Lung microvascular endothelial cell (primary cell): ENCODE data around the gene BLMH. TPM values are rescaled to one million over a fixed set of nuclear protein-coding genes. Genes with fewer than 3 reads are reported as not detected.
"Not testable (repeated sequence)": the region's sequence is repeated elsewhere in the genome, so short reads cannot be mapped to it uniquely, and the experiment has no call there.

Source experiments
- DNase-seq, 2 donors: peaks; one replicate each; pipeline versions ENCODE4 v3.0.0 to v3.0.0-alpha.2; 2010; ENCODE audit warnings: low read depth in 2 of 2
- total RNA-seq: library from RNA; depleted of rRNA; stranded (reverse); fragments of >200 nt; gene quantifications from 2 replicates; pipeline ENCODE4 v1.2.1, GENCODE V29; 2014

BLMH gene
- total RNA-seq, 1 donor from 2014 or later = 33.1 TPM

DNA sequence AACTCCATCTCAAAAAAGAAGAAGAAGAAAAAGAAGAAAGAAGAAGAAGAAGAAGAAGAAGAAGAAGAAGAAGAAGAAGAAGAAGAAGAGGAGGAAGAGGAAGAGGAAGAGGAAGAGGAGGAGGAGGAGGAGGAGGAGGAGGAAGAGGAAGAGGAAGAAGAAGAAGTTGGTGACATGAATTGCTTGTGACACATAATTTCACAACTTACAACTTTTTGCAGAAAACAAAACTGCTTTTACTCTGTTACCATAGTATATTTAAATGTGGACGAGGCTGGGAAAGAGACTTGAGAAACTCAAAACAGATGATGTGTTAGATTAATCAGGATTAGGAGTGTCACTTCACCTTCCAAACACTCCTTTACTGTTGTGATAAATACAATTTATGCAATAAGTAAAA is 61.7 kb downstream of the BLMH start:
- DNase-seq = not testable (repeated sequence)

DNA sequence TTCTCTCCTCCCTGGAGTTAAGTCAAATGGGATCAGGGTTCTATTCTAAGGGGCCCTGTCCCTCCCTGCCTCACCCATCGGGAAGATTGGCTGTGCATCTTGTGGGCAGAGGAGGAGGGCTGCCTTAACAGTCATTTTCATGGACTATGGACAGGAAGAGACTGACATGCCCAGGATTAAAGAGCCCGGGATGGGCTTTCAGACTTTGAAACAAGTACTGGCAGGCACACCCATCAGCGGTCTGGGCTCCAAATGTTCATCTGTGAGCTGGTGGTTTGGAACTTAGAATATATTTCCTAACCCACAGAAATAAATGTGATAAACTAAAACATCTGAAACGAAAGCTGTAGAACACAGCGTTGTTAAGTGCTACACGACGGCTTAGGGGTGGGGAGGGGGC is 62.7 kb downstream of the BLMH start:
- no peak for DNase-seq

DNA sequence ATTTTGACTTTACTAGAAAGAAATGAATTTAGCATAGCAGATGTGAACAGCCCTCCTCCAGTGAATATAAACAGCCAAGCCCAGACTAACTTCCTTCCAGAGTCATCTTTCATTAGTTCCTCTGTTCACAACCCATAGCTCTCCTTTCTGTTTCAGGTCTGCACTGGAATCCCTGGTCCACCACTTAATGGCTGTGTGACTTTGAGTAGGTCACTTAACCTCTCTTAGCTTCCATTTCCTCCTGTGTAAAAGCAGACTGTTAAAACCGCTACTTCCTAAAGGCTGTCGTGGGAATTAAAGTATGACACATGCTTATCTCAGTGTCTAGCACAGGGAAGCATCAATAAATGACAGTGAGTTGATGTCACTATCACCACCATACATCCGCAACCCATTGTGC is 63.7 kb downstream of the BLMH start:
- no peak for DNase-seq

DNA sequence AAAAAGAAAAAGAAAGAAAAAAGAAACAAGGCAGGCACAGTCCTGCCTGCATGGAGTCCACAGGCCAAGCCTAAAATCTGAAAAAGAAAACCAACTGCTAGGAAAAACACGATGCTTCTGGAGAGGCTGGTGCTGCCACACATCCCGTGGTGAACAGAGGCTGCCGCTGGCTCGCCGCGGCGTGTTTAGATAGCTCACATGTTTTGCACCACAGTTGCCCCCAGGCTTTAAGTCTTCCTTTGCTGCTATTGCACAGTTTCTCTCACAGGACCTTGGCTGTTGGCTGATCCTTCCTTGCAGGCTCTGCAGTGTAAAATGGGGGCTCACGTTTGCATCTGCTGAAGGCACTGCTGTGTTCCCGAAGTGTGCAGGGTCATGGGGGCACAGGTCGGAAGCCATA is 64.9 kb downstream of the BLMH start:
- no peak for DNase-seq

DNA sequence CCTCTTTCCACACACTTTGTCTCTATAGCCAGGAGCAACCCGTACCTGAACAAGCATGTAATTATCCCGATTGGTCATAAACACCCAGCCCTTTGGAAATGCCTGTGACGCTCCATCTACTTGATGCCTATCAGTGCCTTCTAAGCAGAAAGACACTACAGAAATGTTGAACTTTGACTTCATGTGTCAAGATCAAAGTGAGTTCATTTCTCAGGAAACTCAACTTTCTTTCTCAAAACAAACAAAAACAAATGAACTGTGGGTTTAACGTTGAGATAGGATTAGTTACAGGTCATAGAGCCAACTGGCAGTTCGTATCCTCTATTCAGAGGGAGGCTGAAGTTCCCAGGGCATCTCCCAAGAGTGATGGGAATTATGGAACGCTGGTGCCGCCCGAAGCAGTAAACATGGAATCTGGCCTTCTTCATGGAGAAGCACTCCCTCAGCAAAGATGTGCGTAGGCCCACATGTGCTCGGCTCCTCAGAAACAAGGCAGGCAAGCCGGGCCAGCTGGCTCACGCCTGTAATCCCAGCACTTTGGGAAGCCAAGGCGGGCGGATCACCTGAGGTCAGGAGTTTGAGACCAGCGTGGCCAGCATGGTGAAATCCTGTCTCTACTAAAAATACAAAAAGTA is 65.7 kb downstream of the BLMH start:
- DNase-seq = no peak

DNA sequence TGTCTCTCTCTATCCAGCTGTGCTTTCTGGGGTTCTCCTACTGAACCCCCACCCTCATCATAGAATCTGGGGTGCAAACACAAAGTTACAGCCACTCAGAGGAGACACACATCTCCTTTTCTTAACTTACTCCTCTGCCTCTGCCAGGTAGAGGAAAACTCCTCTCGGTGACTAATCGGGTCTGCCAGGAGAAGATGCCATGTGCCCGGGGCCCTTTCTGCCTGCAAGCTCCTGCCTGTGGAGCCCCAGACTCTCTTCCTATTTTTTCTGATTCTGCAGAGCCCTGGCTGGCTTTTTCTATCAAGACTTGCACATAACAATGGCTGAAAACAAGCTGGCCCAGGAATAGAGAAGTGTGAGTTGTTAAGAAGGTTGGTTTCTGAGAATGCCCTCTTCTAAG is 66.6 kb downstream of the BLMH start:
- DNase-seq = no peak

DNA sequence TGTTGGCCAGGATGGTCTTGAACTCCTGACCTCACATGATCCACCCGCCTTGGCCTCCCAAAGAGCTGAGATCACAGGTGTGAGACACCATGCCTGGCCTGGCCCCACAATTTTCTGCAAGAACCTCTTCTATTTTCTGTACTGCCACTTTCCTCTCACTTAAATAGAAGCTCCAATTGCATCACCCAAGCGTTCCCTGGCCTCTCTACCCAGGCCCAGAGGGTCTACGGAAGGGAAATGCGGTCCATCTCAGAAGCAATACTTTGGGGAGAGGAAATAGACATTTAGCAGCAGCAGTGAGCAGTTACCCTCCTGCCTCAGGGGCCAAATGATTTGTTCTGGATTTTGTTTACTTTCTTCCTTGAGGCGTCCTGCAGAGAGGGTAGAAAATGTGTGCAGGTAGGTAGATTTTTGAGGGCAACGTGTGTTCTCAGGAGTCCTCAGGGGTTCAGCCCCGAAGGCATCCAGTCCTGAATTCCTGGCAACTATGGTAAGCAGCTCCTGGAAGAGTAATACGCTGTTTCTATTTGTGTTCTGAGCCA is 67.3 kb downstream of the BLMH start:
- DNase-seq = no peak

DNA sequence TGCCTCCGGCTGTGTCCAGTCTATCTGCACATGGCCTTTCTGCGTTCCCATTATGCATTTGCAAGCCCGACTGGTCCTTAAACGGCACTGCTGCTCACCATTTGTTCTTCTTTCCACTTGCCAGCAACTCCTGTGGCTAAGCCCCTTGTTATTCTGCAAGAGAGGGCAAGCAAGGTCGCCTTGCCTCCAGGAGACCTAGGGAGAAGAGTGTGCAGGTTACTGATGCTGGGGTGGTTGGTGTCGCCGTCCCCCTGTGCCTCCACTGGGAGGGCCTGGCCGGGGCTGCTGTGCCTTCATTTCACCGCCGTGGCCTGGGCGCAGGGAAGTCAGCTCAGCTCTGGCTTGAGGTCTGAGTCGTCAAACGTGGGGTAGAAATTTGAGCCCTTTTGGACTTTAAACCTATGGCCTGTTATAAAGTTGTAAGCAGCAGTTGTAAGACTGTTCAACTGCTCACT is 69.0 kb downstream of the BLMH start:
- DNase-seq = no peak

DNA sequence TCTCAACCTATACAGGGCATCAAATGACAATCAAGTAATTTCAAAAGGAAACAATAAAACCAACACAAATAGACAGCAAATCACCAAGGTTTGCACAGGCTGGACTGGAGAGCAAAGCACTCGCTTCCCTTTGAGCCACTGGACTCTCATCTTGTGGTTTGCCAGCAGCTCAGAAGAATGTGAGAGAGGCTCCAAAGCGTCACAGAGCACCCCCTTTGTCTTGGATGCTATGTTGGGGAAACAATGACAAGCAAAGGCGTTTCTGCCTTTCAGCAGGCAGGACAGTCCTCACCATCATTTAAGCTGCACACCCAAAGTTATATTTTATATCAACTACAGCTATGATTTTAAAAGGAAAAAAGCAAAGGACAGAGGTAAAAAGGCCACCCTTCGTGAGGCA is 69.5 kb downstream of the BLMH start:
- DNase-seq = no peak

DNA sequence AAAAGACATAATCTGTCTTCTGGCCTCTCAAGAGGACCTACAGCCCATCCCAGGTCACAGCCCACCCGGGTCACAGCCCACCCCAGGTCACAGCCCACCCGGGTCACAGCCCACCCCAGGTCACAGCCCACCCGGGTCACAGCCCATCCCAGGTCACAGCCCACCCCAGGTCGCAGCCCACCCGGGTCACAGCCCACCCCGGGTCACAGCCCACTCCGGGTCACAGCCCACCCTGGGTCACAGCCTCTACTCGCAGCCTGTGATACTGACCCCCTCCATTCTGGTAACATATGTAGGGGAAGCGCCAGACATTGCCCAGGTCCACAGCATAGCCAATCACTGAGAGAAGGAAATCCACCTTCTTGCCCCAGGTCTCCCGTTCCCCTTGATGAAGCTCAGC is 70.4 kb downstream of the BLMH start:
- no peak for DNase-seq

DNA sequence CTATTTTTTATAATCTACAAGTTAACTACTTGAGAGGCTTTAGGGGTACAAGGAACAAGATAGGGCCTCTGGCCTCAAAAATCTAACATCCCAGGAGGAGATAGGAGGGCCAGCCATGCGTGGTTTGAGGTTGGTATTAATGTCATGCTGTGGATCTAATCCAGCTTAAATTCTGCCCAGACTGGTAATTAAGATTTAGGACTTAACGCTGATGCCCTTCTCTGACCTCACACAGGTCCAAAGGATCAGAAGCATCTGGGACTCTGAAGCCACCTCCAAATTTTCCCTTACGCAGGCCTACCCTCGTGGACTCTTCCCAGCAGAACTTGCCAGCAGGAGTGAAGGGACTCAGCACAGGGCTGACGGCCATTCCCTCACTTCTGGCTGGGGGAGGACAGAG is 71.3 kb downstream of the BLMH start:
- DNase-seq = no peak

DNA sequence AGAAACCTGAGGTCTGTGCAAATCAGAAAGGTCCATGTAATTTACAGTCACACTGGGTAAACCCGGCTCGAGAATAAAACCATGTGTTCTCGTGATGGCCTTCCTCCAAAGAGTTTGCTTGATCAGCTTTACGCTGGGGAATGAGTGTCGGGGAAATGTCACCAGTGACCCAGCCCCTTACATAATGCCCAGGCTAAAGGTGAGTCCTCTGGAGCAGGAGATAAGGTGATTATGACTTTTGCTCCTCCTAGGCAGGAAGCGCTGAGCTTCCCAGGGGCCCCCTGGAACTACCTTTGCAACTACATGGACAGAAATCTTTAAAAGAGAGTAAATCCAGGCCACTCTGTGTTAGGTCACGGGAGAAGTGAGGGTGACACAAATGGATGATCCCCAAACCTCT is 71.9 kb downstream of the BLMH start:
- peak in 1 of 2 donors; percentile 40 for DNase-seq

DNA sequence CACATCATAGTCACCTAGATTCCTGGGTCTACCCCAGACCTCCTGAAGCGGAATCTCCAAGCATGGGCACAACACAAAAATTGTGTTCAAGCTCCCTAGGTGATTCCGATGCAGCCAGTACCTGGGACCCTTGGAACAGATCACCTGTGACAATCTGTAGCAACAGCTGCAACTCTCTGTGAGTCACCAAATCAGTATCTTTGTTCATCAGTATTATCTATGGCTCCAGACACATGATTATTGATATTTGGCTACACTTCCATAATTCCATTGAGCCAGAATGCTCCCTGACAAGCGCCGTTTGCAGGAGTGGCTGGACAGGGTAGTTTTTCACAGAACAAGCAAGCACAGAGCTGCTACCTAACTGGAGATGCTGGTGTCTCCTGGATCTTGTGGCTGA is 72.4 kb downstream of the BLMH start:
- no peak for DNase-seq

DNA sequence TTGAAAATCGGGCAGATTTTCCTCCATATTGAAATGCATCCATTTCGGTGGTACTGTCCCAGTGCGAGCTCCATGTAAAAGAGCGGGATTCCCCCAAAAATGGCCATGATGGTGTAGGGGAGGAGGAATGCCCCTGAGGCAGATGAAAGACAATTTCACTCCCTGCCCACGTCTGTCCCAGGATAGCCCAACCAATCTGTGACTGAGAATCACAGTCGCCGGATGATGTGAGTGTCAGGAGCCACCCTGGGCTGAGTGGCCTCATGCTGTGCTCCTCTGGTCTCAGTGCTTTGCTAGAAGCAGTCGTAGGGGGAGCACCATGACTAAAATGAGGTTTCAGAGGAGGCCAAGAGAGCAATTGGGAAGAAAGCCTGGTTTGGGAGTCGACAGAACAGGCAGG is 72.9 kb downstream of the BLMH start:
- DNase-seq = no peak

DNA sequence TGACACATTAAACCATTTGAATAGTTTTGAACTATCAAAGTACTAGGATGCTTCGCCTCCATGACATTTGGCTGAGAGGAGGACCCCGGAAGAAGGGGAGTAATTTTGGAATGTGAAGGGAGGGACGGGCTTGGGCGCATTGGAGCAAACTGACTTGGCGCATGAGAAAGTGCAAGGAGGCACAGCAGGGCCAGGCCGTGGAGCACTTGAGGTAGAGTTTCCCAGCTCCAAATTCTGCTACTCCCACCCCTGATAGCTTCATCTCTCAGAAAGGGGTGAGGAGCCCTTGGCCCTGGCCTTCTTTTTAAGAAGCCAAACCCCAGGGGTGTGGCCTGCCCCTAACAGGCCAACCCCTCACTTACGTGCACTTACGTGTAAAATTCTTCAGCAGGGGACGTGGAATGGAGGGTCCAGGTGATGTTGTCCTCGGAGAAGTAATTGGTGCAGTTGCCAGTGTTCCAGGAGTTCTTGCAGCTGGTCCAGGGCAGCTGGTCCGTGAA is 73.9 kb downstream of the BLMH start:
- no peak for DNase-seq

DNA sequence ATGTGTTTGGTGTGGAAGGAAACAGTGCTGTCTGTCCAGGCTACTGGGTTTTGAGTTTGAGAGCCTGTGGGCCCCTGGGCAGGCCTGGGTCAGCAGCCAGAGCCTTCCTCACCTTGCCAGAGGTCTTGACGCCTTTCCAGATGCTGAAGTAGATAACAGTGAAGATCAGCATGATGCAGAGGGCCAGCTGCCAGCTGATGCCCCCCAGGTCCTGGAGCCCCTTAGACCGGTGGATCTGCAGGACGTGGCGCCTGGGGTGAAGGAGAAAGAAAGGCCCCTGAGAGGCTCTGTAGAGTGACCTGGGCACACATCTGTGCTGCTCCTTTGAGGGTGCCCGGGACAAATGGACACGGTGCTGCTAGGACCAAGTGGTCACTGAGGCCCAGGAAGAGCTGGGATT is 74.7 kb downstream of the BLMH start:
- DNase-seq = no peak

DNA sequence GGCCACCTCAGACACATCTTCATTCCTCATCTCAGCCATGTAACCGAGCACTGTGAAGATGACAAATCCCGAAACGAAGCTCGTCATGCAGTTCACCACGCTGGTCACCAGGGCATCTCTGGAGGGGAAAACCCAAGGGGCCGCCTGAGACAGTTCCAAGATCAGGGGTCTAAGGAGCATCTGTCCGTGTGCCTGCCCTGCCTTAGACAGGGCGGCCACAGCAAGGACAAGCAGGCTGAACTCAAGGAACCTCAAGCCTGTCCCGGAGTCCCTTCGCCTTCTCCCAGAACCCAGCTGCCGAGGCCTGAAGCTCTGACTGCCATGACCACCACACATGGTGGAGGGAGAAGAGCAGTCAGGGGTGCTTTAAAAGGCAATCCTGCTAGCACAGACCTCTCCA is 79.0 kb downstream of the BLMH start:
- DNase-seq = no peak

DNA sequence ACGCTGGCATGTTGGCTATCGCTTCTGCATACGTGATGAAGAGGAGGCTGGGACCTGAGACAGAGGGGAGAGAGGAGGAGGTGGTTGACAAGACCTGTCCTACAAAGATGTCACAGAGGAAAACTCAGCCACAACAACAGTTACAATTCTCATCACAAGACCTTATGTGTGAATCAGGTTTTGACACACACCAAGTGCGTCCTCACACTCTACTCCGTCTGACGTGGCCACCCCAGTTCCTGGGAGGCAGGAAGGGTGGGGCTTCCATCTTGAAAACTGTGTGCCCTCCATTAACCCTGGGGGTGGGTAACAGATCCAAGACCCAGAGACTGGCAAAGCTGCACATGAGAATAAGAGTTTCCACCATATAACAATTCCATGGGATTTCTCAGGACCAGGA is 80.4 kb downstream of the BLMH start:
- DNase-seq = no peak

DNA sequence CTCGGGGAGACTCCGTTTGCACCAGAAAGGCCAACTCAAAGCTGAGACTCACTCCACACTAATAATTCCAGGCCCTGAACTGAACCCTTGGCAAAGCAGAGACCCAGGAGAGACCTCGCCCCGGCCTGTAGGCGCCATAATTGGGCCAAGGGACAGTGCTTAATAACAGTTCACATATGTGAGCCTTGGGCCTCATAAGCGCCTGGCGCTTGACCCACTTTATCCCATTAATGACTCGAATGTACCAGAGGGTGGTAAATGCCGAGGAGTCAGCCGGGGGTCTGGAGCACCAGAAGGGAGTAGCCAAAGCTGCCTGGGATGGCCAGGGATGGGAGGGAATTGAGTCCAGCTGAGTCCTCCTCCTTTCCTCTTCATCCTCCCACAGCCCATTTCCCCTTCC is 80.8 kb downstream of the BLMH start:
- no peak for DNase-seq

DNA sequence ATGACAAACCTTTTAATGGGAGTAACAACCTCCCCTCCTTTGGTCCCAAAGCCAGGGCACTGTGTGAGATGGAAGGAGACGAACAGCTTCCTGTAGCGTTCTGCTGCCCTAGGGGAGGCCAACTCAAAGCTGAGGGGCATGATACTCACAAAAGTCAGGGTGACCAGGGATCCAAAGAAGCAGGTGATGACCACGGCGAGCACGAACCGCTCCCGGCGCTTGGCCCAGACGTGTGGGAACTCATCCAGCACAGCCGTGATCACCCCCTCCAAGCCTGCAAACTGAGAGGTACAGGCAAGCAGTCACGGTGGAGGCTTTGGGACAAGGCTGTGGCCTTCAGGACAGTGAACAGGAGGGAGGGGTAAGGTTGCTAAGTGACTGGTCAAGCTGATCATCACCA is 81.4 kb downstream of the BLMH start:
- DNase-seq = no peak

DNA sequence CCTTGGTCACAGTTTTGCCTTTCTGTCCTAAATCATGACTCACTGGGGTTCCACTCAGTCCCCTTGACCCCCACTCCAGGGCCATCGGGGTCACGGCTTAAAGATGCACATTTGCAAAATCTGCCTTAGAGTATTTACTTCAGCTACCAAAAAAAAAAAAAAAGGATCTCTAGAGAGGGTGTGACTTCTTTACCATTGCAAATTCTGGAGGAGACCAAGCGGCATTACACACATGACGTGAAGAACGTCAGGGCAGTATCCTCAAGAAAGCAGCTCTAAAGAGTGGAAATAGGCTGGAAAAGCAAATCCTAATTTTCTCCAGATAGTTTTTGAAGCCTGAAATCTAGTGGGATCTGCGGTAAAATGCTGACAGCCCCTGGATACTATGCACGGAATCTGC is 81.8 kb downstream of the BLMH start:
- DNase-seq = no peak

DNA sequence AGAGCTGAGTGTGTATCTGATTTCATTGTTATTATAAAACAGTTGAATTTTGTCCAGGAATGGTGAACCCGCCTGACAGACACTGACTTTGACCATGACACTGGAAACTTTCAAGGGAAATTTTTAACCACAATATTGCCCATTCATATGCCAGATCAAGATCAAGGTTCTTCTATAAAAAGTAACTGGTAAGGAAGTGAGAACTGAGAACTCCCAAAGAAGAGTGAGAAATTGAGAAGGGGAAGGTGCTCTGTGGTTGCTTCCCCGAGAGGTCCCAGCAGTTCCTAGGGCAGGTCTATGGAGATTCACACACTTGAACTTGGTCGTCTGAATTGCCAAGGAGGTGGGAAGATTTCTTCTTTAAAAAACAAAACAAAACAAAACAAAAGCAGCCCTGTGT is 83.5 kb downstream of the BLMH start:
- DNase-seq = peak in 1 of 2 donors; percentile 73

DNA sequence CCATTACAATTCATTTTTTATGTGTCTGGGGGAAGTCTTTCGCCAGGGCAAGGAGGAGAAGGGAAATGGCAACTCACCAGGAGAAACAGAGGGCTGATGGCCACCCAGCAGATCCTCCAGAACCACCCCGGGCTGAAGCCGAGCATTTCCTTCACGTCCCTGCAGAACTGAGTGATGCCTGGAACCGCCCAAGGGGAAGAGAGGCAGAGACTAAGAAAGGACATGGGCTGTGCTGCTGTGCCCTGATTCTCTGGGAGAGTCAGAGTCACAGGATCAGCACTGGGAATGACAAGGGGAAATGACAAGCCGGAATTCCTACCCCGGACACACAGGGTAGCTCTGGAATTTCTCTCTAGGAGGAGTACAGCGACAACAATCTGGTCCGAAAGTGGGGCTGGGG is 84.1 kb downstream of the BLMH start:
- DNase-seq = peak; percentile 56 to 95
